ENCODE data around the gene CRACDL.
"Not testable (repeated sequence)": the region's sequence is repeated elsewhere in the genome, so short reads cannot be mapped to it uniquely, and the experiment has no call there.

CRACDL gene

DNA sequence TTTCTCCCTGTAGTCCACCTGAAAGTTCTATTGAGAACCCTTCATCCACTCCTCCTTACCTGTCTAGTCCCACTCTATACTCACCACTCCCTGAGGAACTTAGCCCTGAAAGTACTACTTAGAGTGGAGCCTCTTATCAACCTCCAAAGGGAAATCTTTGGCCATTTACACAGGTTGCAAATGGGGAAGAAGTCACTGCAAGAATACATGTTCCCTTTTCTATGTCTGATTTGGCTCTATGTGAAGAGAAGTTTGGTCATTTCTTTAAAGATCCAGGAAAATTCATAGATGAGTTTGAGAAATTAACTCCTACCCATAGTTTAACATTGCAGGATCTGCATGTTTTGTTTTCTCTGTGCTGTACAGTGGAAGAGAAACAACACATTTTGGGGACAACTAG, 182.2 kb downstream of the CRACDL start:
- no peak overlapping the region for H3K27ac ChIP-seq (ENCODE audit: low read depth, low read length)
- peaks cover 6% of the 10 kb centered on the region; the same call in 1 of the 2 replicates for H3F3A ChIP-seq (ENCODE audit: control insufficient read depth, insufficient read depth)
- H3K27me3 ChIP-seq (ENCODE audit: control insufficient read depth, low read length) = no peaks in the 10 kb centered on the region
- H3K9me2 ChIP-seq (replicated peaks; ENCODE audit: control insufficient read depth, low read length) = no peaks in the 10 kb centered on the region
- H3K4me3 ChIP-seq (ENCODE audit: low read length) = no peak overlapping the region
- H3K36me3 ChIP-seq (ENCODE audit: control insufficient read depth, low read length) = no peaks in the 10 kb centered on the region
- no peak for TF ChIP-seq EZH2phosphoT487 (IDR thresholded peaks at IDR 0.05; ENCODE audit: borderline replicate concordance, low read length)
- TF ChIP-seq, protein P1, sequence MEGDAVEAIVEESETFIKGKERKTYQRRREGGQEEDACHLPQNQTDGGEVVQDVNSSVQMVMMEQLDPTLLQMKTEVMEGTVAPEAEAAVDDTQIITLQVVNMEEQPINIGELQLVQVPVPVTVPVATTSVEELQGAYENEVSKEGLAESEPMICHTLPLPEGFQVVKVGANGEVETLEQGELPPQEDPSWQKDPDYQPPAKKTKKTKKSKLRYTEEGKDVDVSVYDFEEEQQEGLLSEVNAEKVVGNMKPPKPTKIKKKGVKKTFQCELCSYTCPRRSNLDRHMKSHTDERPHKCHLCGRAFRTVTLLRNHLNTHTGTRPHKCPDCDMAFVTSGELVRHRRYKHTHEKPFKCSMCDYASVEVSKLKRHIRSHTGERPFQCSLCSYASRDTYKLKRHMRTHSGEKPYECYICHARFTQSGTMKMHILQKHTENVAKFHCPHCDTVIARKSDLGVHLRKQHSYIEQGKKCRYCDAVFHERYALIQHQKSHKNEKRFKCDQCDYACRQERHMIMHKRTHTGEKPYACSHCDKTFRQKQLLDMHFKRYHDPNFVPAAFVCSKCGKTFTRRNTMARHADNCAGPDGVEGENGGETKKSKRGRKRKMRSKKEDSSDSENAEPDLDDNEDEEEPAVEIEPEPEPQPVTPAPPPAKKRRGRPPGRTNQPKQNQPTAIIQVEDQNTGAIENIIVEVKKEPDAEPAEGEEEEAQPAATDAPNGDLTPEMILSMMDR (IDR thresholded peaks at IDR 0.05; ENCODE audit: low read depth, low read length, poor library complexity, severe bottlenecking) = no peak
- peaks cover 26% of the 10 kb centered on the region for H3K4me1 ChIP-seq (ENCODE audit: control insufficient read depth, low read length)
- H4K20me1 ChIP-seq (ENCODE audit: control insufficient read depth, insufficient read depth, low read depth, low read length) = no peaks in the 10 kb centered on the region
- H3K9me3 ChIP-seq (ENCODE audit: control insufficient read depth, insufficient read depth, low read length) = peaks cover 5% of the 10 kb centered on the region; the same call in 1 of the 2 replicates
- no peaks in the 10 kb centered on the region for H3K79me2 ChIP-seq (ENCODE audit: control insufficient read depth, low read length)
- H3K4me2 ChIP-seq (ENCODE audit: low read length) = no peak overlapping the region

DNA sequence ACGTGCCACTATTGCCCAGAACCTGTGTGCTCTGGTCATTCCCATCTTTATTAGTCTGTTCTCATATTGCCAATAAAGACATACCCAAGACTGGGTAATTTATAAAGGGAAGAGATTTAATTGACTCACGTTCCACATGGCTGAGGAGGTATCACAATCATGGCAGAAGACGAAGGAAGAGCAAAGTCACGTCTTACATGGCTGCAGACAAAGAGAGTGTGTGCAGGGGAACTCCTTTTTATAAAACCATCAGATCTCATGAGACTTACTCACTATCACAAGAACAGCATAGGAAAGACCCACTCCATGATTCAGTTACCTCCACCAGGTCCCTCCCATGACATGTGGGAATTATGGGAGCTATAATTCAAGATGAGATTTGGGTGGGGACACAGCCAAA, 183.3 kb downstream of the CRACDL start:
- H4K20me1 ChIP-seq (ENCODE audit: control insufficient read depth, insufficient read depth, low read depth, low read length); H3F3A ChIP-seq (ENCODE audit: control insufficient read depth, insufficient read depth); H3K36me3 ChIP-seq (ENCODE audit: control insufficient read depth, low read length); H3K9me3 ChIP-seq (ENCODE audit: control insufficient read depth, insufficient read depth, low read length); H3K79me2 ChIP-seq (ENCODE audit: control insufficient read depth, low read length); H3K27ac ChIP-seq (ENCODE audit: low read depth, low read length); H3K4me3 ChIP-seq (ENCODE audit: low read length); H3K27me3 ChIP-seq (ENCODE audit: control insufficient read depth, low read length); H3K4me2 ChIP-seq (ENCODE audit: low read length); H3K9me2 ChIP-seq (replicated peaks; ENCODE audit: control insufficient read depth, low read length): not testable (repeated sequence)
- peaks cover 26% of the 10 kb centered on the region for H3K4me1 ChIP-seq (ENCODE audit: control insufficient read depth, low read length)

DNA sequence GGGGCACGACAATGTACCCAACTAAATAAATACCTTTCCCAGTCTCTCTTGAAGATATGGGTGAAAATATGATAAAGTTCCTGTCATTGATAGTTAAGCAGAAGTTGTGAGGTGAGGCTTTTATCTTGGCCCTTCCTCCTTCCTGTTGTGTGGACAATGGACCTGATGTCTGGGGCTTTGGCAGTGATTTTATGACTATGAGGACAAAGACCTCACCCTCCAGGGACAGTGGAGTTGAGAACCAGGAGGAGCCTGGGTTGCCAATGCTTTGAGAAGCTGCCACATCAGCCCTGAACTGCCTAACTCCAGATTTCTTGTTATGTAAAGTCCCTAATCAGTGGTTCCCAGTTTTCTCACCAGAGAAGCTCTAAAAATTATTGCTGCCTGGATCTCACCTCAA, 184.3 kb downstream of the CRACDL start:
- no peak overlapping the region for H3K4me2 ChIP-seq (ENCODE audit: low read length)
- H3K9me2 ChIP-seq (replicated peaks; ENCODE audit: control insufficient read depth, low read length) = no peaks in the 10 kb centered on the region
- H3K27ac ChIP-seq (ENCODE audit: low read depth, low read length) = no peak overlapping the region
- TF ChIP-seq, protein P1 (IDR thresholded peaks at IDR 0.05; ENCODE audit: low read depth, low read length, poor library complexity, severe bottlenecking) = no peak
- no peak for TF ChIP-seq EZH2phosphoT487 (IDR thresholded peaks at IDR 0.05; ENCODE audit: borderline replicate concordance, low read length)
- no peaks in the 10 kb centered on the region for H4K20me1 ChIP-seq (ENCODE audit: control insufficient read depth, insufficient read depth, low read depth, low read length)
- no peaks in the 10 kb centered on the region for H3K36me3 ChIP-seq (ENCODE audit: control insufficient read depth, low read length)
- H3K27me3 ChIP-seq (ENCODE audit: control insufficient read depth, low read length) = no peaks in the 10 kb centered on the region
- no peaks in the 10 kb centered on the region for H3K79me2 ChIP-seq (ENCODE audit: control insufficient read depth, low read length)
- no peaks in the 10 kb centered on the region for H3F3A ChIP-seq (ENCODE audit: control insufficient read depth, insufficient read depth)
- H3K4me1 ChIP-seq (ENCODE audit: control insufficient read depth, low read length) = peaks cover 19% of the 10 kb centered on the region
- peaks cover 5% of the 10 kb centered on the region; the same call in 1 of the 2 replicates for H3K9me3 ChIP-seq (ENCODE audit: control insufficient read depth, insufficient read depth, low read length)
- no peak overlapping the region for H3K4me3 ChIP-seq (ENCODE audit: low read length)

DNA sequence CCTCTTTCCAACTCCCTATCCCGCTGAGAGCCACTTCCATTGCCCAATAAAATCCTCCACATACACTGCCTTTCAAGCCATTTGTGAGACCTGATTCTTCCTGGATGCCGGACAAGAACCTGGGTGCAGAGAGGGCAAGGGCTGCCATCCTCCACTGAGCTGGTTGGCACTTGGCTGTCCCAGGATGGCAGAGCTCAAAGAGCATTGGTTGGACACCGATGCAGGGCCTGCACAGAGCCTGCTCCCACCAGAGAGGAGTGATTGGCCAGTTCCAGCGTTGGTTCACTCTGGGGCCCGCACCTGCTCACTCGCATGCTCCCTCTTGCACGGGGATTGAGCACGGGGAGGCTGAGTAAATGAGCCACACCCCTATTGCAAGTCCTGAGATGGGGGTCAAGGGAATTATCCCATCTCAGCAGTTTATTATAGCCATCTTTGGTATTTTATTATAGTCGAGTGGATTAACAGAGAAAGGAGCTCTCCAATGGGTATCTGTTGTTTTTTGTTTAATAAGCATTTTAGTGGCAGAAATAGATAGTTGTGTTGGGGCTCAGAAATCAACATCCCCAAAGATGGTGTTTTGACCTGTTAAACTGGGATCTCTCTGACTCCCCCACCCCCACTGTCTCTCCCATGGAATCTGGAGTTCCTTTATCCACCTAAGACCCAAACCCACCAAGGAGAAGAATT, 185.3 kb downstream of the CRACDL start:
- Histone ChIP-seq H3F3A (ENCODE audit: control insufficient read depth, insufficient read depth) (no peaks in the 10 kb centered on the region), H3K9me2 (replicated peaks; ENCODE audit: control insufficient read depth, low read length) (no peaks in the 10 kb centered on the region), H4K20me1 (ENCODE audit: control insufficient read depth, insufficient read depth, low read depth, low read length) (no peaks in the 10 kb centered on the region), H3K4me1 (ENCODE audit: control insufficient read depth, low read length) (peaks cover 19% of the 10 kb centered on the region), H3K36me3 (ENCODE audit: control insufficient read depth, low read length) (no peaks in the 10 kb centered on the region), H3K79me2 (ENCODE audit: control insufficient read depth, low read length) (no peaks in the 10 kb centered on the region), H3K9me3 (ENCODE audit: control insufficient read depth, insufficient read depth, low read length) (peaks cover 5% of the 10 kb centered on the region; the same call in 1 of the 2 replicates), H3K27me3 (ENCODE audit: control insufficient read depth, low read length) (no peaks in the 10 kb centered on the region), H3K4me2 (ENCODE audit: low read length) (no peak overlapping the region), H3K4me3 (ENCODE audit: low read length) (no peak overlapping the region), H3K27ac (ENCODE audit: low read depth, low read length) (no peak overlapping the region)
- TF ChIP-seq, protein P1 (IDR thresholded peaks at IDR 0.05; ENCODE audit: low read depth, low read length, poor library complexity, severe bottlenecking) = no peak
- TF ChIP-seq EZH2phosphoT487 (IDR thresholded peaks at IDR 0.05; ENCODE audit: borderline replicate concordance, low read length) = no peak

Data from DOHH2 (cell line).